ENCODE measurements around the gene LILRB4. TPM values are rescaled to one million over a fixed set of nuclear protein-coding genes. Genes with fewer than 3 reads are reported as not detected.

Gene LILRB4
- total and polyA plus RNA-seq, 9 of the 15 experiments (the other 6 are each of a cell fraction or from before 2014, with no cell fraction given), result not detected

DNA sequence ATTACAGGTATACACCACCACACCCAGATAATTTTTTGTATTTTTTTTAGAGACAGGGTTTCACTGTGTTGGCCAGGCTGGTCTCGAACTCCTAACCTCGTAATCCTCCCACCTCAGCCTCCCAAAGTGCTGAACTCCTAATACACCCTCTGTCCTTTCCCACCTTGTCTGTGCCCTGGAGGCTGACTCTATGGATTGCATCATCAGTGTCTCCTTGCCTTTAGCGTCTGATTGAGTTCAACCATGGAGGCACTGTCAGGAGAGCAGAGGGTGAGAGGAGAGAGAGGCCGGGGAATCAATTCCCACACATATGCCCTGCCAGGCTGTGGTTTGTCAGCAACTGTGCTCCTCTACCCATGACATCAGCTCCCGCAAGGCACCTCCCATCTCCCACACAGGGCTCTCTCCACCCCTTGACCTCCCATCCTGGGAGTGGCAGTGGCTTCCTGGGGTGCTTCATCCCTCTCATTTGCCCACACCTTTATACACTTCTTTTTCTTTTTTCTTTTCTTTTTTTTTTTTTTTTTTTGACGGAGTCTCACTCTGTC, 12.6 kb upstream of the LILRB4 start:
- peaks cover 0 to 8% of the 10 kb centered on the region in 2 experiments; a peak in 3 of 5 replicates for H3K4me1 ChIP-seq (replicated peaks in 1 of 2; ENCODE audit: control insufficient read depth in 2 of 2, insufficient read depth in 2 of 2, low read length in 2 of 2)
- intact Hi-C loops (cut with micrococcal nuclease), result no loop called here
- ChIA-PET POLR2A (interaction anchor here (1.2 kb wide), 1 partner anchor 12 kb away, joined by 3 read pairs; no protein-coding TSS in a partner anchor), CTCF (ENCODE audit: low intra/inter-chr PET ratio) (no interaction called here)
- no peaks in the 10 kb centered on the region for H4K20me1 ChIP-seq (replicated peaks; ENCODE audit: control insufficient read depth, insufficient read depth, low read length)
- no peak overlapping the region for H3K27ac ChIP-seq (ENCODE audit: extremely low read depth, low read depth, low read length)
- H3K9ac ChIP-seq (ENCODE audit: insufficient read depth in 1 of 2, low read depth in 2 of 2, low read length in 2 of 2), result no peak overlapping the region
- FAIRE-seq (no peak), ATAC-seq (0 out of 3 replicates have a peak, but pooled peaks have one; percentile 36), DNase-seq (ENCODE audit: extremely low read depth in 1 of 4, low spot score in 3 of 4) (no peak)
- no TSS peak for BruUV-seq (replicated peaks)
- in situ Hi-C loops (cut with MboI), result loop anchor here (25.0 kb wide), 1 partner anchor 787 kb away; the partner anchor contains the start of gene SHISA7
- no peak for TF ChIP-seq RFX7 (CRISPR knock-in tag; IDR thresholded peaks at IDR 0.05)
- TF ChIP-seq PHF20 (IDR thresholded peaks at IDR 0.05; ENCODE audit: partially characterized antibody), result no peak
- peak; percentile 47; the same call in 1 of the 2 replicates for TF ChIP-seq CEBPG (CRISPR knock-in tag; IDR thresholded peaks at IDR 0.05)
- TF ChIP-seq CEBPG (tag; conservative IDR thresholded peaks at IDR 0.05 in 1 of 2, IDR thresholded peaks at IDR 0.05 in 1 of 2), result peak; percentile 56 to 66
- TF ChIP-seq, protein P1, sequence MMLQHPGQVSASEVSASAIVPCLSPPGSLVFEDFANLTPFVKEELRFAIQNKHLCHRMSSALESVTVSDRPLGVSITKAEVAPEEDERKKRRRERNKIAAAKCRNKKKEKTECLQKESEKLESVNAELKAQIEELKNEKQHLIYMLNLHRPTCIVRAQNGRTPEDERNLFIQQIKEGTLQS (IDR thresholded peaks at IDR 0.05), result peak; percentile 85
- TF ChIP-seq, protein P1 (CRISPR knock-in tag; conservative IDR thresholded peaks at IDR 0.05), result no peak
- no peak for TF ChIP-seq FOXA3 (CRISPR knock-in tag; conservative IDR thresholded peaks at IDR 0.05 in 1 of 2, IDR thresholded peaks at IDR 0.05 in 1 of 2)
- TF ChIP-seq CEBPB (tag; IDR thresholded peaks at IDR 0.05), result peak; percentile 47; the same call in 1 of the 2 replicates
- TF ChIP-seq, protein P2, sequence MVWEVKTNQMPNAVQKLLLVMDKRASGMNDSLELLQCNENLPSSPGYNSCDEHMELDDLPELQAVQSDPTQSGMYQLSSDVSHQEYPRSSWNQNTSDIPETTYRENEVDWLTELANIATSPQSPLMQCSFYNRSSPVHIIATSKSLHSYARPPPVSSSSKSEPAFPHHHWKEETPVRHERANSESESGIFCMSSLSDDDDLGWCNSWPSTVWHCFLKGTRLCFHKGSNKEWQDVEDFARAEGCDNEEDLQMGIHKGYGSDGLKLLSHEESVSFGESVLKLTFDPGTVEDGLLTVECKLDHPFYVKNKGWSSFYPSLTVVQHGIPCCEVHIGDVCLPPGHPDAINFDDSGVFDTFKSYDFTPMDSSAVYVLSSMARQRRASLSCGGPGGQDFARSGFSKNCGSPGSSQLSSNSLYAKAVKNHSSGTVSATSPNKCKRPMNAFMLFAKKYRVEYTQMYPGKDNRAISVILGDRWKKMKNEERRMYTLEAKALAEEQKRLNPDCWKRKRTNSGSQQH (CRISPR knock-in tag; IDR thresholded peaks at IDR 0.05), result no peak
- no peak for TF ChIP-seq HNRNPUL1 (IDR thresholded peaks at IDR 0.05; ENCODE audit: low read length)
- TF ChIP-seq KAT7 (CRISPR knock-in tag; IDR thresholded peaks at IDR 0.05; ENCODE audit: borderline replicate concordance), result no peak
- H3K4me2 ChIP-seq (ENCODE audit: insufficient read depth, low read length), result no peak overlapping the region
- H3K9me1 ChIP-seq (ENCODE audit: control insufficient read depth, insufficient read depth, low read length), result no peaks in the 10 kb centered on the region
- H3K9me3 ChIP-seq (replicated peaks; ENCODE audit: control insufficient read depth, insufficient read depth, low read depth, low read length), result no peaks in the 10 kb centered on the region
- H3K27me3 ChIP-seq (ENCODE audit: control insufficient read depth in 2 of 2, insufficient read depth in 2 of 2, low read length in 2 of 2), result peaks cover 3 to 26% of the 10 kb centered on the region in 2 experiments; a peak in 4 of 5 replicates
- 2% methylated on average over 5 of the region's 6 CpGs for WGBS (ENCODE audit: insufficient coverage, low coverage, missing lambda C conversion rate)
- H2AFZ ChIP-seq (ENCODE audit: low read depth, low read length), result no peak overlapping the region
- no peaks in the 10 kb centered on the region for H3K36me3 ChIP-seq (ENCODE audit: control insufficient read depth, insufficient read depth, low read length)
- H3K79me2 ChIP-seq (ENCODE audit: control insufficient read depth, insufficient read depth, low read length), result no peaks in the 10 kb centered on the region
- H3K4me3 ChIP-seq, result no peak overlapping the region

Measured in K562 (cell line).